Measurements from ENCODE around the gene RAMP3.

GRCh38 chr7:45177801-45178200 lies 20.2 kb downstream of the RAMP3 start:
- TF ChIP-seq TAF1 (IDR thresholded peaks at IDR 0.05; ENCODE audit: borderline replicate concordance, insufficient read depth, low read length) (no peak), REST (IDR thresholded peaks at IDR 0.05; ENCODE audit: insufficient read depth in 1 of 2, low read depth in 2 of 2, low read length in 2 of 2) (no peak), POLR2AphosphoS5 (IDR thresholded peaks at IDR 0.05; ENCODE audit: low read depth, low read length) (no peak), SIN3A (IDR thresholded peaks at IDR 0.05; ENCODE audit: borderline replicate concordance, insufficient read depth, low read length) (no peak), FOXP2 (optimal IDR thresholded peaks at IDR 0.05; ENCODE audit: borderline replicate concordance, extremely low read depth, extremely low read length, insufficient read depth) (no peak)

Measured in PFSK-1 (cell line).